OCI-LY1 (cell line): Measurements from ENCODE around the gene KDM2A.
A peak's percentile ranks its signal among the peaks of the same experiment; 100 is the strongest.

Experiments
- H2AFZ ChIP-seq: fragments of 200-600 bp; sonication (generic), shearing (Covaris generic); 2 replicates; pipeline ENCODE4 v1.6.0; 2014; ENCODE audit warnings: antibody characterized with exemption, mild to moderate bottlenecking, low read length
- H3F3A ChIP-seq: fragments of 200-600 bp; sonication (generic), shearing (Covaris generic); 2 replicates; pipeline ENCODE4 v1.6.0; 2014; ENCODE audit warnings: mild to moderate bottlenecking, antibody characterized with exemption, low read length, moderate library complexity; ENCODE audit not compliant: insufficient read depth
- H3K27ac ChIP-seq: fragments of 200-600 bp; sonication (generic); 2 replicates; pipeline ENCODE4 v1.5.1; 2014; ENCODE audit warnings: low read length, mixed run types, mild to moderate bottlenecking, low read depth; ENCODE audit not compliant: poor library complexity, severe bottlenecking
- H3K27me3 ChIP-seq: fragments of 200-600 bp; sonication (generic); 2 replicates; pipeline ENCODE4 v1.6.0; 2014; ENCODE audit warnings: antibody characterized with exemption, mild to moderate bottlenecking, low read length, moderate library complexity; ENCODE audit not compliant: insufficient read depth
- H3K36me3 ChIP-seq: fragments of 200-600 bp; sonication (generic); 2 replicates; pipeline ENCODE4 v1.6.1; 2014; ENCODE audit warnings: mild to moderate bottlenecking, antibody characterized with exemption, low read length, moderate library complexity, mixed read lengths; ENCODE audit not compliant: insufficient read depth
- H3K4me1 ChIP-seq: fragments of 200-600 bp; sonication (generic); 2 replicates; pipeline ENCODE4 v1.5.1; 2014; ENCODE audit warnings: mild to moderate bottlenecking, low read length, moderate library complexity; ENCODE audit not compliant: insufficient read depth, severe bottlenecking
- H3K4me2 ChIP-seq: fragments of 200-600 bp; sonication (generic), shearing (Covaris generic); 2 replicates; pipeline ENCODE4 v1.6.1; 2014; ENCODE audit warnings: low read length
- H3K4me3 ChIP-seq: fragments of 200-600 bp; sonication (generic); 2 replicates; pipeline ENCODE4 v1.5.1; 2014; ENCODE audit warnings: low read length, low read depth, mild to moderate bottlenecking, mixed read lengths; ENCODE audit not compliant: poor library complexity, severe bottlenecking
- H3K79me2 ChIP-seq: fragments of 200-600 bp; shearing (Covaris generic); 2 replicates; pipeline ENCODE4 v1.6.1; 2016; ENCODE audit warnings: mixed run types, low read length, mixed read lengths; ENCODE audit not compliant: insufficient read depth
- H3K9ac ChIP-seq: fragments of 200-600 bp; sonication (generic), shearing (Covaris generic); 2 replicates; pipeline ENCODE4 v1.6.1; 2014; ENCODE audit warnings: mild to moderate bottlenecking, low read length, mixed read lengths
- H3K9me2 ChIP-seq: fragments of 200-600 bp; sonication (generic), shearing (Covaris generic); 2 replicates; pipeline ENCODE4 v1.6.1; 2014; ENCODE audit warnings: low read depth, mild to moderate bottlenecking, low read length, mixed read lengths
- H3K9me3 ChIP-seq: fragments of 200-600 bp; shearing (Covaris generic); 2 replicates; pipeline ENCODE4 v1.6.1; 2014; ENCODE audit warnings: low read length, mixed read lengths
- H4K20me1 ChIP-seq: fragments of 200-600 bp; sonication (generic), shearing (Covaris generic); 2 replicates; pipeline ENCODE4 v1.6.0; 2016; ENCODE audit warnings: mild to moderate bottlenecking, low read length; ENCODE audit not compliant: insufficient read depth
- EZH2 ChIP-seq: fragments of 200-600 bp; sonication (generic), shearing (Covaris generic); IDR thresholded peaks from 2 replicates; pipeline ENCODE4 v1.8.0; 2017; ENCODE audit warnings: borderline replicate concordance, mixed run types, mild to moderate bottlenecking, antibody characterized with exemption, low read length, moderate library complexity, mixed read lengths
- TF ChIP-seq, protein P1 (sequence below): fragments of 200-600 bp; sonication (generic), shearing (Covaris generic); IDR thresholded peaks from 2 replicates; pipeline ENCODE4 v1.5.1; 2017; ENCODE audit warnings: mild to moderate bottlenecking, antibody characterized with exemption, low read length, moderate library complexity, mixed read lengths

The KDM2A gene

DNA sequence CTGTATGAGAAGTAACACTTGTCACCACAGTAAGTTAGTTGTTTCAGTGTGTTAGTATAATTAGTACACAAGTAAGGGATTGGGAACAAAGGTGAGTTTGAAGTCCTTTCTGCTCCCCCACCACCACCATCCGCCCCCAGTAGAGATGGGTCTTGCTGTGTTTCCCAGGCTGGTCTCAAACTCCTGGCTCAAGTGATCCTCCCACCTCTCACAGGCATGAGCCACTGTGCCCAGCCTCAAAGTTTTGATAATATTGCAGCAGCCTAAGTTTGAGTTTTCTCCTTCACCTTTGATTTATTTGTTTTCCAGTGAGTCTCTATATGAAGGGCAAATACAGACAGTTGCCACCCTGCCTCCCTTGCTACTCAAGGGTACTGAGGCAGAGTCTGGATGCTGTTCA lies 123.5 kb downstream of the KDM2A start:
- no peak for TF ChIP-seq EZH2
- TF ChIP-seq, protein P1, sequence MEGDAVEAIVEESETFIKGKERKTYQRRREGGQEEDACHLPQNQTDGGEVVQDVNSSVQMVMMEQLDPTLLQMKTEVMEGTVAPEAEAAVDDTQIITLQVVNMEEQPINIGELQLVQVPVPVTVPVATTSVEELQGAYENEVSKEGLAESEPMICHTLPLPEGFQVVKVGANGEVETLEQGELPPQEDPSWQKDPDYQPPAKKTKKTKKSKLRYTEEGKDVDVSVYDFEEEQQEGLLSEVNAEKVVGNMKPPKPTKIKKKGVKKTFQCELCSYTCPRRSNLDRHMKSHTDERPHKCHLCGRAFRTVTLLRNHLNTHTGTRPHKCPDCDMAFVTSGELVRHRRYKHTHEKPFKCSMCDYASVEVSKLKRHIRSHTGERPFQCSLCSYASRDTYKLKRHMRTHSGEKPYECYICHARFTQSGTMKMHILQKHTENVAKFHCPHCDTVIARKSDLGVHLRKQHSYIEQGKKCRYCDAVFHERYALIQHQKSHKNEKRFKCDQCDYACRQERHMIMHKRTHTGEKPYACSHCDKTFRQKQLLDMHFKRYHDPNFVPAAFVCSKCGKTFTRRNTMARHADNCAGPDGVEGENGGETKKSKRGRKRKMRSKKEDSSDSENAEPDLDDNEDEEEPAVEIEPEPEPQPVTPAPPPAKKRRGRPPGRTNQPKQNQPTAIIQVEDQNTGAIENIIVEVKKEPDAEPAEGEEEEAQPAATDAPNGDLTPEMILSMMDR = no peak
- Histone ChIP-seq H2AFZ (no peak overlapping the region), H3K4me3 (peak overlapping the region; percentile 79), H3K4me2 (peak overlapping the region; percentile 78), H3K36me3 (peaks cover 53% of the 10 kb centered on the region), H3K27me3 (no peaks in the 10 kb centered on the region), H3K9me3 (no peaks in the 10 kb centered on the region), H4K20me1 (no peaks in the 10 kb centered on the region), H3K9me2 (no peaks in the 10 kb centered on the region), H3F3A (no peaks in the 10 kb centered on the region), H3K79me2 (peaks cover 34% of the 10 kb centered on the region), H3K27ac (no peak overlapping the region), H3K9ac (no peak overlapping the region), H3K4me1 (peaks cover 37% of the 10 kb centered on the region)

DNA sequence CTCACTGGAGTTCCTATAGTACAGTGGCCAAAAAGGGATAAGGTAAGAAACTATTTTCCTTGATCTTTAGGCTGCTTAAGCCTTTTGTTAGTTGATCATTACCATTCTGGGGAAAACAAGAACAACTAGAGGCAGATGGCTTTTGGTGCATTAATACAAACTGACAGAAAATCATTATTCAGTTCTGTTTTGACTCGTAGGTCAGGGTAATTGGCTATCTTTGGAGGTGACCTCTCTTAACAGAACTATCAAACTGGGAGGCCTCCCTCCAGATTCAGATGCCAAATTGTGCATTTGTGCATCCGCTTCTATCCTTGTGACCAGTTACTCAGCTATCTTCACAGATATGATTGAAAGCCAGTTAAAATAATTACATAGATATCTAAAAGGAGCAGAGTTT lies 124.0 kb downstream of the KDM2A start:
- Histone ChIP-seq H3K4me2 (peak overlapping the region; percentile 78; the same call in 1 of the 2 replicates), H3K9ac (no peak overlapping the region), H2AFZ (no peak overlapping the region), H3K9me3 (no peaks in the 10 kb centered on the region), H3K4me1 (peaks cover 37% of the 10 kb centered on the region), H3F3A (no peaks in the 10 kb centered on the region), H3K36me3 (peaks cover 58% of the 10 kb centered on the region), H3K79me2 (peaks cover 34% of the 10 kb centered on the region), H3K27ac (no peak overlapping the region), H4K20me1 (no peaks in the 10 kb centered on the region), H3K9me2 (no peaks in the 10 kb centered on the region), H3K4me3 (no peak overlapping the region), H3K27me3 (no peaks in the 10 kb centered on the region)
- no peak for TF ChIP-seq EZH2
- TF ChIP-seq, protein P1 = no peak

DNA sequence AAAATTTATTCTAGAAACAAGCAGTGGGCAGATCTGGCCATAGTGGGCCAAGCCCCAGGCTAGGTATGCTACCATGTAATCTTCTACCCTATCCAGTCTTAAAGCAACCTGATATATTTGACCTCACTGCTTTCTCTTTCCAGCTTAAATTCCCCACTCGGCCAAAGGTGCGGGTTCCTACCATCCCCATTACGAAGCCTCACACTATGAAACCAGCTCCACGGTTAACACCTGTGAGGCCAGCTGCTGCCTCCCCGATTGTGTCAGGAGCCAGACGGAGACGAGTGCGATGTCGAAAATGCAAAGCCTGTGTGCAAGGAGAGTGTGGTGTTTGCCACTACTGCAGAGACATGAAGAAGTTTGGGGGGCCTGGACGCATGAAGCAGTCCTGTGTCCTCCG lies 126.0 kb downstream of the KDM2A start:
- H3K27ac ChIP-seq = no peak overlapping the region
- H3K27me3 ChIP-seq = no peaks in the 10 kb centered on the region
- no peaks in the 10 kb centered on the region for H4K20me1 ChIP-seq
- H3K4me2 ChIP-seq = no peak overlapping the region
- H3K9ac ChIP-seq = no peak overlapping the region
- no peak overlapping the region for H2AFZ ChIP-seq
- H3K9me3 ChIP-seq = no peaks in the 10 kb centered on the region
- H3K79me2 ChIP-seq = peaks cover 34% of the 10 kb centered on the region
- H3K4me1 ChIP-seq = peaks cover 24% of the 10 kb centered on the region
- TF ChIP-seq, protein P1 = no peak
- TF ChIP-seq EZH2 = no peak
- no peaks in the 10 kb centered on the region for H3K9me2 ChIP-seq
- no peak overlapping the region for H3K4me3 ChIP-seq
- peaks cover 78% of the 10 kb centered on the region for H3K36me3 ChIP-seq
- H3F3A ChIP-seq = no peaks in the 10 kb centered on the region
